Glutamatergic neuron (in vitro differentiated cells): Measurements from ENCODE around the gene DDX39A. TPM values are rescaled to one million over a fixed set of nuclear protein-coding genes. Genes with fewer than 3 reads are reported as not detected.
"Not testable (repeated sequence)": the region's sequence is repeated elsewhere in the genome, so short reads cannot be mapped to it uniquely, and the experiment has no call there.

ENCODE experiments used
- DNase-seq: peaks from one replicate; pipeline ENCODE4 v3.0.0; 2022
- H3K27ac Mint-ChIP-seq: one replicate; pipeline ENCODE4 v1.8.0; 2020; ENCODE audit warnings: mild to moderate bottlenecking, mixed read lengths, inconsistent platforms; ENCODE audit not compliant: unreplicated experiment
- H3K27me3 Mint-ChIP-seq: one replicate; pipeline ENCODE4 v1.8.0; 2020; ENCODE audit warnings: mild to moderate bottlenecking, moderate library complexity, mixed read lengths, inconsistent platforms; ENCODE audit not compliant: unreplicated experiment
- H3K36me3 Mint-ChIP-seq: one replicate; pipeline ENCODE4 v1.8.0; 2020; ENCODE audit warnings: mild to moderate bottlenecking, mixed read lengths, inconsistent platforms; ENCODE audit not compliant: unreplicated experiment
- H3K4me1 Mint-ChIP-seq: one replicate; pipeline ENCODE4 v1.8.0; 2020; ENCODE audit warnings: mild to moderate bottlenecking, low read depth, mixed read lengths, inconsistent platforms; ENCODE audit not compliant: unreplicated experiment
- H3K4me3 Mint-ChIP-seq: one replicate; pipeline ENCODE4 v1.8.0; 2020; ENCODE audit warnings: mild to moderate bottlenecking, mixed read lengths, inconsistent platforms; ENCODE audit not compliant: unreplicated experiment
- H3K9me3 Mint-ChIP-seq: one replicate; pipeline ENCODE4 v1.8.0; 2020; ENCODE audit warnings: mild to moderate bottlenecking, moderate library complexity, mixed read lengths, inconsistent platforms; ENCODE audit not compliant: unreplicated experiment
- CTCF ChIP-seq: fragments of 200-600 bp; sonication (generic); IDR thresholded peaks from one replicate; pipeline ENCODE4 v1.5.0; 2021; ENCODE audit not compliant: partially characterized antibody, unreplicated experiment
- total RNA-seq: library from RNA; stranded (reverse); fragmentation: NEBNext Ultra II Directional; extraction: Animal tissue kit (Norgen Biotek cat#: 25700); gene quantifications from one replicate; pipeline ENCODE4 v1.2.1, GENCODE V29; 2021; ENCODE audit not compliant: unreplicated experiment

The DDX39A gene
- total RNA-seq, 1 donor from 2014 or later: 103 TPM

DNA sequence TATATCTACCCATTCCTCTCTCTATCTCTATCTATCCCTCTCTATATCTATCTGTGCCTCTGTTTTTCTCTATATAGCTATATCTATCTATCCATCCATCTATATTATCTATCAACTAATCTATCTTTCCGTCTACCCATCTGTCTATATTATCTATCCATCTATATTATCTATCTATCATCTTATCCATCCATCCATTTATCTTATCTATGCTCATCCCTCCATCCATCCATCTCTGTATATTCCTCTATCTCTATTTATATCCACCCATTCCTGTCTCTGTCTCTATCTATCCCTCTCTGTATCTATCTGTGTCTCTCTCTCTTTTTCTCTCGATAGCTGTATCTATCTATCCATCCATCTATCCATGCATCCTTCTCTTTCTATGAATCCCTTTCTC, 41.8 kb upstream of the DDX39A start:
- Mint-ChIP-seq H3K27me3 (no peaks in the 10 kb centered on the region), H3K9me3 (no peaks in the 10 kb centered on the region), H3K36me3 (no peaks in the 10 kb centered on the region), H3K4me3 (no peak overlapping the region), H3K27ac (no peak overlapping the region), H3K4me1 (no peaks in the 10 kb centered on the region)
- no peak for TF ChIP-seq CTCF
- DNase-seq: no peak

- Mint-ChIP-seq H3K4me1 (no peaks in the 10 kb centered on the region), H3K27me3 (no peaks in the 10 kb centered on the region), H3K9me3 (no peaks in the 10 kb centered on the region), H3K4me3 (no peak overlapping the region), H3K36me3 (no peaks in the 10 kb centered on the region), H3K27ac (no peak overlapping the region)
- DNase-seq: no peak
- TF ChIP-seq CTCF: no peak
Measured at GRCh38 chr19:14459703-14460102, 40.6 kb upstream of the DDX39A start.

DNA sequence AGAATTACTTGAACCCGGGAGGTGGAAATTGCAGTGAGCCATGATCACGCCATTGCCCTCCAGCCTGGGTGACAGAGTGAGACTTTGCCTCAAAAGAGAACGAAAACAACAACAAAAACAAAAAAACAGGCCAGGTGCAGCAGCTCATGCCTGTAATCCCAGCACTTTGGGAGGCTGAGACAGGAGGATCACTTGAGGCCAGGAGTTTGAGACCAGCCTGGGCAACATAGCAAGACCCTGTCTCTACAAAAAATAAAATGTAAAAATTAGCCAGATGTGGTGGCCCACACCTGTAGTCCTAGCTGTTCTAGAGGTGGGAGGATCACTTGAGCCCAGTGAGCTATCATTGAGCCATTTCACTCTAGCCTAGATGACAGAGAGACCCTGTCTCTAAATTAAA, 33.2 kb upstream of the DDX39A start:
- not testable (repeated sequence) for H3K4me3 Mint-ChIP-seq, H3K36me3 Mint-ChIP-seq, H3K9me3 Mint-ChIP-seq, H3K27me3 Mint-ChIP-seq, H3K4me1 Mint-ChIP-seq, H3K27ac Mint-ChIP-seq, DNase-seq

- DNase-seq: no peak
- peaks cover 4% of the 10 kb centered on the region for H3K36me3 Mint-ChIP-seq
- no peaks in the 10 kb centered on the region for H3K27me3 Mint-ChIP-seq
- peaks cover 3% of the 10 kb centered on the region for H3K9me3 Mint-ChIP-seq
- no peak overlapping the region for H3K27ac Mint-ChIP-seq
- no peaks in the 10 kb centered on the region for H3K4me1 Mint-ChIP-seq
- no peak overlapping the region for H3K4me3 Mint-ChIP-seq
- TF ChIP-seq CTCF: no peak
Measured at GRCh38 chr19:14450876-14451275, 31.7 kb upstream of the DDX39A start.

DNA sequence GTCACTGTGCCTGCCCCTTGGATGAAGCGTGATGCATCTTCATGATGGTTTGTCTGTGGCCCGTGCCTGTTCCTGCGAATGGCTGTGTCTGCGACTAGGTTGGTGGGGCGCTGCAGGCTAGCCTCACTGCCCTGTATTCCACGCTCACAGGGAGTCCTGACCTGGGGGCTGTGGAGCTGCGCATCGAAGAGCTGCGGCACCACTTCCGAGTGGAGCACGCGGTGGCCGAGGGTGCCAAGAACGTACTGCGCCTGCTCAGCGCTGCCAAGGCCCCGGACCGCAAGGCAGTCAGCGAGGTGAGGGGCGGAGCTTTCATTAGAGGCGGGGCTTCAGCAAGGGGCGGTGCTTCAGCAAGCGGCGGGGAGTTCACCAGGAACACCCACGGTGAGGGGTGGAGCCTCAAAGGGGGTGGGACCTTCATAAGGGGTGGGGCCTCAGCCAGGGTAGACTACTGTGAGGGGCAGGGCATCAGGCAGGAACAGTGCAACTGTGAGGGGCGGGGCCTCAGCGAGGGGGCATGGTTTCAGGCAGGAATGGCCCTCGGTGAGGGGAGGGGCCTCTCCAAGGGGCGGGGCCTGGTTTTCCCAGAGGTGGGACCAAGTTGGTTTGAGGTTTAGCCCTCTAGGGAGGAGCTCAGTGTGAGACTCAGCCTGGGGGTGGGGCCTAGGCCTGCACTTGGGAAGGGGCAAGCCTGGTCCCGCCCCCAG, 31.2 kb upstream of the DDX39A start:
- Mint-ChIP-seq H3K4me1 (no peaks in the 10 kb centered on the region), H3K4me3 (no peak overlapping the region), H3K9me3 (peaks cover 3% of the 10 kb centered on the region), H3K36me3 (peaks cover 4% of the 10 kb centered on the region), H3K27ac (no peak overlapping the region), H3K27me3 (no peaks in the 10 kb centered on the region)
- TF ChIP-seq CTCF: no peak
- DNase-seq: peak; percentile 49
